ENCODE data around the gene RNF222. TPM values are rescaled to one million over a fixed set of nuclear protein-coding genes. Genes with fewer than 3 reads are reported as not detected.

Gene RNF222
- total and polyA plus RNA-seq, 2 donors = not detected

Other genes starting within 250 kb of the RNF222 start
- 29.9 TPM for gene PER1, start 245.4 kb downstream of the RNF222 start, total RNA-seq
- gene PER1, start 245.4 kb downstream of the RNF222 start, polyA plus RNA-seq = 183 TPM
- 12.1 TPM for gene VAMP2, start 234.9 kb downstream of the RNF222 start, total RNA-seq
- gene VAMP2, start 234.9 kb downstream of the RNF222 start, polyA plus RNA-seq = 81.4 TPM
- 40.4 TPM for gene TMEM107, start 221.4 kb downstream of the RNF222 start, total RNA-seq
- 21.6 TPM for gene TMEM107, start 221.4 kb downstream of the RNF222 start, polyA plus RNA-seq
- 3.6 TPM for gene BORCS6, start 207.6 kb downstream of the RNF222 start, total RNA-seq
- 14.9 TPM for gene BORCS6, start 207.6 kb downstream of the RNF222 start, polyA plus RNA-seq
- 9.3 TPM for gene AURKB, start 187.3 kb downstream of the RNF222 start, total RNA-seq
- gene AURKB, start 187.3 kb downstream of the RNF222 start, polyA plus RNA-seq = 0.66 TPM
- gene CTC1, start 149.8 kb downstream of the RNF222 start, total RNA-seq = 7.9 TPM
- gene CTC1, start 149.8 kb downstream of the RNF222 start, polyA plus RNA-seq = 16.1 TPM
- 13.6 TPM for gene PFAS, start 148.5 kb downstream of the RNF222 start, total RNA-seq
- gene PFAS, start 148.5 kb downstream of the RNF222 start, polyA plus RNA-seq = 13.1 TPM
- gene RANGRF, start 109.2 kb downstream of the RNF222 start, total RNA-seq = 4.3 TPM
- gene RANGRF, start 109.2 kb downstream of the RNF222 start, polyA plus RNA-seq = 49.3 TPM
- gene SLC25A35, start 102.4 kb downstream of the RNF222 start, total RNA-seq = 1.2 TPM
- gene SLC25A35, start 102.4 kb downstream of the RNF222 start, polyA plus RNA-seq = 6.0 TPM
- 3.7 TPM for gene ARHGEF15, start 87.6 kb downstream of the RNF222 start, total RNA-seq
- gene ARHGEF15, start 87.6 kb downstream of the RNF222 start, polyA plus RNA-seq = 13.0 TPM
- not detected for gene ODF4, start 58.0 kb downstream of the RNF222 start, total RNA-seq
- not detected for gene ODF4, start 58.0 kb downstream of the RNF222 start, polyA plus RNA-seq
- gene RPL26, start 14.6 kb downstream of the RNF222 start, total RNA-seq = 3,064 TPM
- 3,805 TPM for gene RPL26, start 14.6 kb downstream of the RNF222 start, polyA plus RNA-seq
- gene NDEL1, start 38.1 kb upstream of the RNF222 start, total RNA-seq = 57.4 TPM
- 43.9 TPM for gene NDEL1, start 38.1 kb upstream of the RNF222 start, polyA plus RNA-seq
- 152 TPM for gene MYH10, start 232.9 kb upstream of the RNF222 start, total RNA-seq
- gene MYH10, start 232.9 kb upstream of the RNF222 start, polyA plus RNA-seq = 21.5 TPM

Data from urinary bladder (tissue), 2 donors.